ENCODE measurements around the gene NNMT.

NNMT gene

GRCh38 chr11:114308689-114309089 is 12.5 kb downstream of the NNMT start:
- DNase-seq (ENCODE audit: low spot score) = no peak
- no peak overlapping the region for H3K27ac ChIP-seq (ENCODE audit: poor library complexity, severe bottlenecking)
- no peak for TF ChIP-seq CTCF (IDR thresholded peaks at IDR 0.05; ENCODE audit: poor library complexity, severe bottlenecking)
- no peaks in the 10 kb centered on the region for H3K27me3 ChIP-seq (ENCODE audit: insufficient read depth, poor library complexity, severe bottlenecking)
- peaks cover 78% of the 10 kb centered on the region for H3K36me3 ChIP-seq (ENCODE audit: low read depth)
- ATAC-seq (ENCODE audit: low read depth) = no peak
- no peaks in the 10 kb centered on the region for H3K9me3 ChIP-seq (ENCODE audit: severe bottlenecking)
- H3K4me1 ChIP-seq (ENCODE audit: insufficient read depth, poor library complexity, severe bottlenecking) = peaks cover 4% of the 10 kb centered on the region
- no peak overlapping the region for H3K4me3 ChIP-seq (ENCODE audit: severe bottlenecking)

- Histone ChIP-seq H3K9me3 (ENCODE audit: severe bottlenecking) (no peaks in the 10 kb centered on the region), H3K4me1 (ENCODE audit: insufficient read depth, poor library complexity, severe bottlenecking) (peaks cover 4% of the 10 kb centered on the region), H3K27me3 (ENCODE audit: insufficient read depth, poor library complexity, severe bottlenecking) (no peaks in the 10 kb centered on the region), H3K36me3 (ENCODE audit: low read depth) (peaks cover 78% of the 10 kb centered on the region), H3K4me3 (ENCODE audit: severe bottlenecking) (no peak overlapping the region), H3K27ac (ENCODE audit: poor library complexity, severe bottlenecking) (no peak overlapping the region)
- DNase-seq (ENCODE audit: low spot score) = no peak
- no peak for TF ChIP-seq CTCF (IDR thresholded peaks at IDR 0.05; ENCODE audit: poor library complexity, severe bottlenecking)
- no peak for ATAC-seq (ENCODE audit: low read depth)
These were observed 13.3 kb downstream of the NNMT start for GRCh38 chr11:114309517-114309916.

- Histone ChIP-seq H3K4me1 (ENCODE audit: insufficient read depth, poor library complexity, severe bottlenecking) (peaks cover 4% of the 10 kb centered on the region), H3K27ac (ENCODE audit: poor library complexity, severe bottlenecking) (no peak overlapping the region), H3K4me3 (ENCODE audit: severe bottlenecking) (no peak overlapping the region), H3K36me3 (ENCODE audit: low read depth) (peaks cover 77% of the 10 kb centered on the region), H3K27me3 (ENCODE audit: insufficient read depth, poor library complexity, severe bottlenecking) (no peaks in the 10 kb centered on the region), H3K9me3 (ENCODE audit: severe bottlenecking) (no peaks in the 10 kb centered on the region)
- no peak for DNase-seq (ENCODE audit: low spot score)
- TF ChIP-seq CTCF (IDR thresholded peaks at IDR 0.05; ENCODE audit: poor library complexity, severe bottlenecking) = no peak
- no peak for ATAC-seq (ENCODE audit: low read depth)
These were observed 13.9 kb downstream of the NNMT start for GRCh38 chr11:114310095-114310494.

GRCh38 chr11:114311946-114312345 is 15.7 kb downstream of the NNMT start:
- H3K27ac ChIP-seq (ENCODE audit: poor library complexity, severe bottlenecking) = no peak overlapping the region

More at GRCh38 chr11:114311946-114312345, 15.7 kb downstream of the NNMT start:
- DNase-seq (ENCODE audit: low spot score) (no peak), ATAC-seq (ENCODE audit: low read depth) (no peak)
- no peak for TF ChIP-seq CTCF (IDR thresholded peaks at IDR 0.05; ENCODE audit: poor library complexity, severe bottlenecking)
- Histone ChIP-seq H3K36me3 (ENCODE audit: low read depth) (peaks cover 70% of the 10 kb centered on the region), H3K4me1 (ENCODE audit: insufficient read depth, poor library complexity, severe bottlenecking) (peaks cover 8% of the 10 kb centered on the region), H3K4me3 (ENCODE audit: severe bottlenecking) (no peak overlapping the region), H3K9me3 (ENCODE audit: severe bottlenecking) (no peaks in the 10 kb centered on the region), H3K27me3 (ENCODE audit: insufficient read depth, poor library complexity, severe bottlenecking) (no peaks in the 10 kb centered on the region)

All from RWPE2 (cell line).